Glomerular visceral epithelial cell (primary cell): ENCODE measurements around the gene CNPY1.
A peak's percentile ranks its signal among the peaks of the same experiment; 100 is the strongest.
"Not testable (repeated sequence)": the region's sequence is repeated elsewhere in the genome, so short reads cannot be mapped to it uniquely, and the experiment has no call there.

Source experiments
- DNase-seq: peaks from one replicate; pipeline ENCODE4 v3.0.0-alpha.2; 2016; ENCODE audit errors: extremely low spot score

The CNPY1 gene

GRCh38 chr7:155578016-155578415, 31.7 kb upstream of the CNPY1 start:
- DNase-seq, result no peak

GRCh38 chr7:155577509-155577905, 31.1 kb upstream of the CNPY1 start:
- DNase-seq, result no peak

- DNase-seq, result no peak
Measured at GRCh38 chr7:155576900-155577508, 30.6 kb upstream of the CNPY1 start.

GRCh38 chr7:155576416-155576815, 30.1 kb upstream of the CNPY1 start:
- DNase-seq, result no peak

- DNase-seq, result no peak
Measured at GRCh38 chr7:155574556-155575290, 28.4 kb upstream of the CNPY1 start.

- DNase-seq, result no peak
Measured at GRCh38 chr7:155571581-155572345, 25.4 kb upstream of the CNPY1 start.

- DNase-seq, result no peak
Measured at GRCh38 chr7:155570991-155571390, 24.6 kb upstream of the CNPY1 start.

- DNase-seq, result no peak
Measured at GRCh38 chr7:155570171-155570958, 24.0 kb upstream of the CNPY1 start.

GRCh38 chr7:155569681-155570080, 23.3 kb upstream of the CNPY1 start:
- DNase-seq, result no peak

GRCh38 chr7:155568842-155569494, 22.6 kb upstream of the CNPY1 start:
- no peak for DNase-seq

- DNase-seq, result no peak
Measured at GRCh38 chr7:155568333-155568660, 21.9 kb upstream of the CNPY1 start.

GRCh38 chr7:155567646-155568332, 21.4 kb upstream of the CNPY1 start:
- peak; percentile 23 for DNase-seq

GRCh38 chr7:155566011-155566836, 19.9 kb upstream of the CNPY1 start:
- no peak for DNase-seq

- no peak for DNase-seq
Measured at GRCh38 chr7:155565596-155565995, 19.2 kb upstream of the CNPY1 start.

GRCh38 chr7:155562976-155563375, 16.6 kb upstream of the CNPY1 start:
- DNase-seq, result not testable (repeated sequence)

GRCh38 chr7:155562106-155562505, 15.7 kb upstream of the CNPY1 start:
- no peak for DNase-seq

GRCh38 chr7:155560982-155561686, 14.8 kb upstream of the CNPY1 start:
- DNase-seq, result no peak

GRCh38 chr7:155560196-155560885, 14.0 kb upstream of the CNPY1 start:
- DNase-seq, result no peak
